HL-60 (cell line): ENCODE data around the gene RPIA.

Experiments
- DNase-seq, 2 experiments: peaks; one replicate each; pipeline ENCODE4 v3.0.0-alpha.2; 2010 to 2020; ENCODE audit warnings: low read depth in 1 of 2, low spot score in 1 of 2
- H3K27ac ChIP-seq: fragments of 250-450 bp; sonication (Bioruptor Pico); replicated peaks from 2 replicates; pipeline ENCODE4 v1.5.1; 2020; ENCODE audit warnings: mild to moderate bottlenecking, moderate library complexity
- H3K27me3 ChIP-seq: fragments of 250-450 bp; sonication (Bioruptor Pico); 2 replicates; pipeline ENCODE4 v1.5.1; 2021; ENCODE audit warnings: mild to moderate bottlenecking, moderate library complexity; ENCODE audit not compliant: insufficient read depth, poor library complexity, severe bottlenecking
- H3K4me3 ChIP-seq: replicated peaks from 2 replicates; pipeline ENCODE4 v1.5.1; 2011; ENCODE audit warnings: mild to moderate bottlenecking, control low read depth, low read length; ENCODE audit not compliant: insufficient read depth
- GABPA ChIP-seq: IDR thresholded peaks from 2 replicates; pipeline ENCODE4 v1.6.1; 2012; ENCODE audit warnings: low read depth
- POLR2AphosphoS5 ChIP-seq: IDR thresholded peaks from 2 replicates; pipeline ENCODE4 v1.6.1; 2012; ENCODE audit warnings: low read depth
- REST ChIP-seq: IDR thresholded peaks from 2 replicates; pipeline ENCODE4 v1.6.1; 2012; ENCODE audit warnings: low read depth; ENCODE audit not compliant: insufficient replicate concordance
- SPI1 ChIP-seq: IDR thresholded peaks from 2 replicates; pipeline ENCODE4 v1.6.1; 2012; ENCODE audit warnings: low read depth, mild to moderate bottlenecking, borderline replicate concordance
- TF ChIP-seq, protein P1 (sequence below): IDR thresholded peaks from one replicate; pipeline ENCODE4 v1.5.1; 2011; ENCODE audit warnings: low read length, control low read depth, inconsistent platforms; ENCODE audit not compliant: insufficient read depth

Gene RPIA

GRCh38 chr2:88683160-88684021 is 8.1 kb upstream of the RPIA start:
- Histone ChIP-seq H3K27ac (no peak overlapping the region), H3K27me3 (no peaks in the 10 kb centered on the region), H3K4me3 (no peak overlapping the region)
- DNase-seq, result no peak
- TF ChIP-seq GABPA (no peak), REST (no peak), POLR2AphosphoS5 (no peak), SPI1 (no peak)
- TF ChIP-seq, protein P1, sequence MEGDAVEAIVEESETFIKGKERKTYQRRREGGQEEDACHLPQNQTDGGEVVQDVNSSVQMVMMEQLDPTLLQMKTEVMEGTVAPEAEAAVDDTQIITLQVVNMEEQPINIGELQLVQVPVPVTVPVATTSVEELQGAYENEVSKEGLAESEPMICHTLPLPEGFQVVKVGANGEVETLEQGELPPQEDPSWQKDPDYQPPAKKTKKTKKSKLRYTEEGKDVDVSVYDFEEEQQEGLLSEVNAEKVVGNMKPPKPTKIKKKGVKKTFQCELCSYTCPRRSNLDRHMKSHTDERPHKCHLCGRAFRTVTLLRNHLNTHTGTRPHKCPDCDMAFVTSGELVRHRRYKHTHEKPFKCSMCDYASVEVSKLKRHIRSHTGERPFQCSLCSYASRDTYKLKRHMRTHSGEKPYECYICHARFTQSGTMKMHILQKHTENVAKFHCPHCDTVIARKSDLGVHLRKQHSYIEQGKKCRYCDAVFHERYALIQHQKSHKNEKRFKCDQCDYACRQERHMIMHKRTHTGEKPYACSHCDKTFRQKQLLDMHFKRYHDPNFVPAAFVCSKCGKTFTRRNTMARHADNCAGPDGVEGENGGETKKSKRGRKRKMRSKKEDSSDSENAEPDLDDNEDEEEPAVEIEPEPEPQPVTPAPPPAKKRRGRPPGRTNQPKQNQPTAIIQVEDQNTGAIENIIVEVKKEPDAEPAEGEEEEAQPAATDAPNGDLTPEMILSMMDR, result no peak

DNA sequence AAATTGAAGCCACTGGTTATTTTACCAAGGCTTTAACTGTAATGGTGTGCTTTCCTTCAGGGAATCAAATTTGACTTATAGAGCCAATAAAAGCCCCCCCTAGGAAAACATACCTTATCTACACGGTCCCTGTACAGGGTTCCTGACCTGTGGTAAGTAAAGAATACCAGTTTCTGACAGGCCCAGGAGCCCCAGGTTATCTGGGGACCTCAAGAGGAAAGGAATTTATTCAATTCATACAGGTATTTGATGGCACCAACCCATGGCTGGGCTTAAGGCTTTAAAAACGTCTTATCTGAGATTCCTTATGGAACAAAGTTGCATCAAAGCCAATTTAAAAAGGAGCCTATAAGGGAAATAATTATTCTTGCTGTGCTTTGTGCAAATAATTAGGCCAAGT is 7.0 kb upstream of the RPIA start:
- Histone ChIP-seq H3K27me3 (no peaks in the 10 kb centered on the region), H3K4me3 (no peak overlapping the region), H3K27ac (no peak overlapping the region)
- no peak for DNase-seq
- TF ChIP-seq, protein P1, result no peak
- TF ChIP-seq REST, result no peak
- no peak for TF ChIP-seq GABPA
- no peak for TF ChIP-seq POLR2AphosphoS5
- no peak for TF ChIP-seq SPI1

DNA sequence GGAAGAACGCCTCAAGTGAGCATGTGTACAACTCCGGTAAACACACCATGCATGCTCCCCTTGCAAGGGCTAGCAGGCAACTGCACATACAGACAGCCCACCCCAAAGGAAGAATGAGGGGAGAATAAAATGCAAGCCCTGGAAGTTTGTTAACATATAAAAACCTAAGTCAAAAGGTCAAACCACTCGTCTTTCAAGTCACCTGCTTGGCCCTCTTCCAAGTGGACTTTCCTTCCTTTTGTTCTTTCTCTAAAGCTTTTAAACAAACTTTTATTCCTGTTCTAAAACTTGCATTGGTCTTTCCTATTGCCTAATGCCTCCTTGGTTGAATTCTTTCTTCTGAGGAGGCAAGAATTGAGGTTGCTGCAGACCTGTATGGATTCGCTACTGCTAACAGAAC is 5.2 kb upstream of the RPIA start:
- no peaks in the 10 kb centered on the region for H3K27me3 ChIP-seq
- DNase-seq, result no peak

More for the DNA sequence above, 5.2 kb upstream of the RPIA start:
- Histone ChIP-seq H3K27ac (no peak overlapping the region), H3K4me3 (no peak overlapping the region)
- TF ChIP-seq, protein P1, result no peak
- no peak for TF ChIP-seq POLR2AphosphoS5
- no peak for TF ChIP-seq REST
- TF ChIP-seq SPI1, result no peak
- TF ChIP-seq GABPA, result no peak
